DND-41 (cell line): ENCODE data around the gene JCHAIN.

ENCODE experiments used
- ATAC-seq: fragments of 200-7000 bp; cut with Tn5 transposase; 3 replicates; pipeline ENCODE4 v1.9.1; 2021; ENCODE audit warnings: low read depth; ENCODE audit not compliant: insufficient read depth
- DNase-seq: peaks from one replicate; pipeline ENCODE4 v3.0.0-alpha.2; 2020
- H2AFZ ChIP-seq: 2 replicates; pipeline ENCODE4 v1.6.0; 2012; ENCODE audit warnings: low read depth, low read length
- H3K27ac ChIP-seq: 2 replicates; pipeline ENCODE4 v1.5.1; 2012; ENCODE audit warnings: low read length, inconsistent platforms
- H3K27me3 ChIP-seq: fragments of 200-600 bp; sonication (generic); 2 replicates; pipeline ENCODE4 v1.6.0; 2012; ENCODE audit warnings: low read length, mild to moderate bottlenecking, inconsistent platforms; ENCODE audit not compliant: insufficient read depth, poor library complexity
- H3K36me3 ChIP-seq: 2 replicates; pipeline ENCODE4 v1.5.1; 2012; ENCODE audit warnings: low read length, inconsistent platforms; ENCODE audit not compliant: insufficient read depth
- H3K4me1 ChIP-seq: 2 replicates; pipeline ENCODE4 v1.5.1; 2012; ENCODE audit warnings: mild to moderate bottlenecking, low read length; ENCODE audit not compliant: insufficient read depth
- H3K4me2 ChIP-seq: 2 replicates; pipeline ENCODE4 v1.6.0; 2012; ENCODE audit warnings: mild to moderate bottlenecking, moderate library complexity, low read length, inconsistent platforms; ENCODE audit not compliant: insufficient read depth
- H3K4me3 ChIP-seq, 2 experiments: fragments of 200-600 bp in 1 of 2; shearing (Covaris generic) in 1 of 2; 2 replicates each; pipeline ENCODE4 v1.5.1; 2012 to 2016; ENCODE audit warnings: inconsistent platforms in 2 of 2, low read length in 2 of 2, mild to moderate bottlenecking in 2 of 2, low read depth in 1 of 2, moderate library complexity in 1 of 2
- H3K79me2 ChIP-seq: 2 replicates; pipeline ENCODE4 v1.6.0; 2012; ENCODE audit warnings: low read length, inconsistent platforms; ENCODE audit not compliant: insufficient read depth
- H3K9ac ChIP-seq: 2 replicates; pipeline ENCODE4 v1.6.0; 2012; ENCODE audit warnings: low read depth, mild to moderate bottlenecking, inconsistent platforms, low read length, moderate library complexity
- H3K9me3 ChIP-seq: 2 replicates; pipeline ENCODE4 v1.5.1; 2012; ENCODE audit warnings: low read length, moderate library complexity, mild to moderate bottlenecking, inconsistent platforms; ENCODE audit not compliant: insufficient read depth, severe bottlenecking
- H4K20me1 ChIP-seq: 2 replicates; pipeline ENCODE4 v1.6.0; 2012; ENCODE audit warnings: low read length; ENCODE audit not compliant: insufficient read depth
- EZH2 ChIP-seq: IDR thresholded peaks from 3 replicates; pipeline ENCODE4 v1.6.1; 2012; ENCODE audit warnings: borderline replicate concordance, low read depth, mild to moderate bottlenecking, moderate library complexity, low read length, inconsistent platforms; ENCODE audit not compliant: severe bottlenecking
- TF ChIP-seq, protein P1 (sequence below): IDR thresholded peaks from 2 replicates; pipeline ENCODE4 v1.5.1; 2012; ENCODE audit warnings: borderline replicate concordance, low read length, moderate library complexity, mild to moderate bottlenecking; ENCODE audit not compliant: poor library complexity, severe bottlenecking; ENCODE audit errors: extremely low read depth

The JCHAIN gene

DNA sequence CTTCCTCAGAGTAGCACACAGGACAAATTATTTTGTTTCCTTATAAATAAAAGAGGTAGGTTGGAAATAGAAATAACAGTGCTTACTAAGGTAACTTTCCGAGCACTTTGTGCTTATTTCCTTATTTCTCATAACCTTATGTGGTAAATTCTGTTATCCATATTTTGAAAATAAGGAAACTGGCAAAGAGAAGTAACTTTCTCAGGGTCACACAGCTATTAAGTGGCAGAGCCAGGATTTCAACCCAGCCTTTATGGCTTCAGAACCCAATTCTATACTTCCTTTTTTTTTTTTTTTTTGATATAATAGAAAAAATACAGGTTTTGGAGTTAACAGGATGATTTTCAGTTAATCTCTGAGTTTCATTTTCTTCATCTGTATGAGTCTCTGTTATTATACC, 25.4 kb upstream of the JCHAIN start:
- Histone ChIP-seq H3K9me3 (no peaks in the 10 kb centered on the region), H3K9ac (peak overlapping the region; percentile 95), H2AFZ (no peak overlapping the region), H3K27me3 (no peaks in the 10 kb centered on the region), H4K20me1 (peaks cover 32% of the 10 kb centered on the region), H3K4me2 (peak overlapping the region; percentile 90), H3K27ac (no peak overlapping the region), H3K36me3 (peaks cover 55% of the 10 kb centered on the region), H3K4me3 (peak overlapping the region in 1 of 2 experiments; percentile 71; a peak in 1 of 4 replicates), H3K4me1 (peaks cover 53% of the 10 kb centered on the region), H3K79me2 (peaks cover 83% of the 10 kb centered on the region)
- TF ChIP-seq, protein P1, sequence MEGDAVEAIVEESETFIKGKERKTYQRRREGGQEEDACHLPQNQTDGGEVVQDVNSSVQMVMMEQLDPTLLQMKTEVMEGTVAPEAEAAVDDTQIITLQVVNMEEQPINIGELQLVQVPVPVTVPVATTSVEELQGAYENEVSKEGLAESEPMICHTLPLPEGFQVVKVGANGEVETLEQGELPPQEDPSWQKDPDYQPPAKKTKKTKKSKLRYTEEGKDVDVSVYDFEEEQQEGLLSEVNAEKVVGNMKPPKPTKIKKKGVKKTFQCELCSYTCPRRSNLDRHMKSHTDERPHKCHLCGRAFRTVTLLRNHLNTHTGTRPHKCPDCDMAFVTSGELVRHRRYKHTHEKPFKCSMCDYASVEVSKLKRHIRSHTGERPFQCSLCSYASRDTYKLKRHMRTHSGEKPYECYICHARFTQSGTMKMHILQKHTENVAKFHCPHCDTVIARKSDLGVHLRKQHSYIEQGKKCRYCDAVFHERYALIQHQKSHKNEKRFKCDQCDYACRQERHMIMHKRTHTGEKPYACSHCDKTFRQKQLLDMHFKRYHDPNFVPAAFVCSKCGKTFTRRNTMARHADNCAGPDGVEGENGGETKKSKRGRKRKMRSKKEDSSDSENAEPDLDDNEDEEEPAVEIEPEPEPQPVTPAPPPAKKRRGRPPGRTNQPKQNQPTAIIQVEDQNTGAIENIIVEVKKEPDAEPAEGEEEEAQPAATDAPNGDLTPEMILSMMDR = no peak
- no peak for TF ChIP-seq EZH2
- ATAC-seq = no peak
- DNase-seq = no peak

DNA sequence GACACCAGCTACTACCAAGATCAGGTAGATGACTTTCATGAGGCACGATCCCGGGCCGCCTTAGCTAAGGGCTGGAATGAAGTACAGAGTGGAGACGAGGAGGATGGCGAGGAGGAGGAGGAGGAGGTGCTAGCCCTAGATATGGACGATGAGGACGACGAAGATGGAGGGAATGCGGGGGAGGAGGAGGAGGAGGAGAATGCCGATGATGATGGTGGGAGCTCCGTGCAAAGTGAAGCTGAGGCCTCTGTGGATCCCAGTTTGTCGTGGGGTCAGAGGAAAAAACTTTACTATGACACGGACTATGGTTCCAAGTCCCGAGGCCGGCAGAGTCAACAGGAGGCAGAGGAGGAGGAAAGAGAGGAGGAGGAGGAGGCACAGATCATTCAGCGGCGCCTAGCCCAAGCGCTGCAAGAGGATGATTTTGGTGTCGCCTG, 22.5 kb upstream of the JCHAIN start:
- peaks cover 32% of the 10 kb centered on the region for H4K20me1 ChIP-seq
- peak; percentile 3; the same call in 2 of the 3 replicates for ATAC-seq
- no peak for TF ChIP-seq EZH2
- TF ChIP-seq, protein P1 = no peak

DNA sequence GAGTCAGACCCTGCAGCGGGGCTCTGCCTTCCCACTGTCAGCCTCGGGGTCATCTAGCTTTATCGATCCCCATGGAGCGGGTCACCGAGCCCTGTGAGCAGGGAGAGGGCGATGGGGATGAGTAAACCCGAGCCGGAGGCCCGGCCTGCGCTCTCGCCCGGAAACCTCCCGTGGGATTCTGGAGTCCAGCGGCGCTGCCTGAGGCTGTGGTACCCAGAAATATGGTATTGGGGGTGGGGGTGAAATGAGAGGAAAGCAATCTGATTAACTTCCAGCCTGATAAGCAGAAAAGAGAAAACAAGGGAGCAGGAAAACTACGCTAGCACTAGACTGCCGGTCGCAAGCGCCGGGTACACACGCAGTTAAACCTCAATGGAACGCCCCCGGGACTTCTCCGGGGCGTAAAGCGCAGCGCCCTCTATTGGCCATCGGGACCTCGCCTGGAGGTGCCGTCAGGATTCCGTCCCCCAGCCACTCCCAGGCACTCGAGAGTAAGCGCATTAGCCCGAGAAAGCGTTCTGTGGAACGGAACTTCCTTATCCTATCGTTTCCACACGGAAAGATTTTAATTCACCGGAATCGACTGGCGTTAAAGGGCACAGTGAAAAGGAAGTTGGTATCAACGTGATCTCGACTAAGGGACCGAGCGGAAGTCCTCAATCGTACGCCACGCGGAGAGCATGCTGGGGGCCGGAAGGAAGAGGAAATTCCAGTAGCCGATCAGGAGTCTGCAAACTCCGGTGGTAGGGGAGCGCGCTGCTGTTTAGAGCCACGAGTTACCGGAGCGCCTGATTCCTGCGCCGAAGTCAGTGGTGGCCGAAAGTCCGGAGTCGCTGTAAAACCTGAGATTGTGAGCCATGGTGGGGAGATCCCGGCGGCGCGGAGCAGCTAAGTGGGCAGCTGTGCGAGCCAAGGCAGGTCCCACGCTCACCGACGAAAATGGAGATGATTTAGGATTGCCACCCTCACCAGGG, 21.8 kb upstream of the JCHAIN start, which contains the start of gene UTP3:
UTP3 (plus strand) TSS at position 712 of the 974 bp plus-strand sequence; CDS start at position 858, 146 bp downstream.
- no peak for TF ChIP-seq EZH2
- TF ChIP-seq, protein P1 = peak; percentile 98
- Histone ChIP-seq H3K27ac (peak within 1 kb of the TSS; percentile 98), H3K4me1 (peaks cover 74% of the 10 kb centered on the region), H3K79me2 (peaks cover 69% of the 10 kb centered on the region), H4K20me1 (peaks cover 32% of the 10 kb centered on the region), H3K4me2 (peak within 1 kb of the TSS; percentile 90), H2AFZ (peak within 1 kb of the TSS; percentile 71), H3K9me3 (no peaks in the 10 kb centered on the region), H3K27me3 (no peaks in the 10 kb centered on the region), H3K36me3 (peaks cover 43% of the 10 kb centered on the region), H3K9ac (peak within 1 kb of the TSS; percentile 95), H3K4me3 (peak within 1 kb of the TSS; percentile 49 to 71)
- ATAC-seq (peak; percentile 90), DNase-seq (peak; percentile 98)

More for the DNA sequence above, 22.5 kb upstream of the JCHAIN start:
- Histone ChIP-seq H2AFZ (peak overlapping the region; percentile 54), H3K9ac (peak overlapping the region; percentile 95), H3K4me1 (peaks cover 69% of the 10 kb centered on the region), H3K79me2 (peaks cover 76% of the 10 kb centered on the region), H3K9me3 (no peaks in the 10 kb centered on the region), H3K4me2 (peak overlapping the region; percentile 90), H3K27ac (peak overlapping the region; percentile 98), H3K27me3 (no peaks in the 10 kb centered on the region), H3K36me3 (peaks cover 47% of the 10 kb centered on the region), H3K4me3 (peak overlapping the region; percentile 49 to 71)
- no peak for DNase-seq
